GM18520 (cell line): Measurements from ENCODE around the gene ARG2.

Source experiments
- ATAC-seq: cut with Tn5 transposase; IDR thresholded peaks from one replicate; pipeline ENCODE4 v1.9.1; 2021; ENCODE audit not compliant: unreplicated experiment

The ARG2 gene

DNA sequence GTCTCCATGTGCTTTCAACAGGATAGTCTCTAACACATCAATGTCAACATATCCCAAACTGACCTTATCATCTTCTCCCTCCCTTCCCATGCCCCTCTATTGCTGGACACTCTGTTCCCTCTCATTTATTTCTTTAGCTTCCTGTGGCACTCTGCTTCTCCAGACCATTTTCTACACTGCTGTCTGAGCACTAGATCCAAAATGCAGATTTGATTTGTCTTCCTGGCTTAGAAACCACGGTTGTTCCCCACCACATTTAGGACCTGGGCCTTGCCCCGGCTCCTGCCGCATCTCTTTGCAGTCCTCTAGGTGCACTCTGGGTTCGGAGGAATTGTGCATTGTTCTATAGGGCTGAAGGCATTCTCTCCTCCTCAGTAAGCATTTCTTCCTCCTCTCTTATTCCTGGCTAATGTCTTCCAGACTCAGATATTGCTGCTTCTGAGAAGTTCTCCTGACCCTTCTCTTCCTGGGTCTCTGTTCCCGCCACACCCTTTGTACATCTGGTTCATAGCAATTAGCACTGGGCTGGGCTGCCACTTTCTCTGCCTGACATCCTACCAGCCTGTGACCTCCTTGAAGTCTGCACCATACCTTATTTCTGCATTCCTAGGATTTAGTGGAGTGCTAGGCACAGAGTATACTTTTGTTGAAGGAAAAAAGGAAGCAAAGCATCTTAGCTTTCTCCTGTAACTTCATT, 13.9 kb downstream of the ARG2 start:
- ATAC-seq: no peak

DNA sequence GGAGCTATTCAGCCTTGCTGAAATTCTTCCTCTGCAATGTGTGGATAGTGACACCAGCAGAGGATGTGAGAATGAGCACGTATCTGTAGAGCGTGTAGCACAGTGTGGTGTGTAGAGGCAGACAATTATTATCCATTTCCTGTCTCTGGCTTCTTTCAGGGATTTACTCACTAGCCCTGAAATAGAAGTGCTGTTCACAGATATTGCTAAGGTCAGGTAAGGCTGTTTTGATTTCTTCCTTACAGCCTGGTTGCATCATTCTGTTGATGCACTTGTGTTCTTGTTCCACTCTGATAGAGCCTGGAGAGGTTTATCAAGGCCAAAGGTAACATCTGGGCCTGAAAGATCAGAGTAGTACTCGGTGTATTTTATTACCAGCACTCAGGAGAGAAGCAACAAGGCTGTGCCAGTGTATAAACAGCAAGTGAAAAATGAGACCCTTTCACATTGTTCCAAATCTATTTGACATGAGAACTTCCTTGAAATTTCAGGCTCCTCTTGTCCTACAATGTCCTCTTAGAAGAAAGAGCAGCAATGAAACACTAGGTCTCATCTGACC, 16.7 kb downstream of the ARG2 start:
- peak; percentile 52 for ATAC-seq

DNA sequence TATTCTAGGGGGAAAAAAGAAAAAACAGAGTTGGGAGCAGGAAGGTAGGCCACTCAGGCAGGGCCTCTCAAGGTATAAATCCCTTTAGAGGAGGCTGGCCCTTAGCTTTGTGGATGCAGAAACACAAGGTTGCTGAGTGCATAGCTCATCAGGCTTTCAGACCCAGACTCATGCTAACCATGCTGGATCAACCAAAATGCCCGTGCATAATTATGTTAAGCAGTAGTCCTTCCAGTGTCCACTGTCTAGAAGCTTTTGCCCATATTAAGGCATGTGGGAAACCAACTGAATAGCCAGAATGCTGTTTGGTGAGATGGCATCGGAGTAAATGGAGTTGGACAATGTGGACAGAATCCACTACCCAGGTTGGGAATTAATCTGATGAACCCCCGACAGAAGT, 18.9 kb downstream of the ARG2 start:
- ATAC-seq: no peak

DNA sequence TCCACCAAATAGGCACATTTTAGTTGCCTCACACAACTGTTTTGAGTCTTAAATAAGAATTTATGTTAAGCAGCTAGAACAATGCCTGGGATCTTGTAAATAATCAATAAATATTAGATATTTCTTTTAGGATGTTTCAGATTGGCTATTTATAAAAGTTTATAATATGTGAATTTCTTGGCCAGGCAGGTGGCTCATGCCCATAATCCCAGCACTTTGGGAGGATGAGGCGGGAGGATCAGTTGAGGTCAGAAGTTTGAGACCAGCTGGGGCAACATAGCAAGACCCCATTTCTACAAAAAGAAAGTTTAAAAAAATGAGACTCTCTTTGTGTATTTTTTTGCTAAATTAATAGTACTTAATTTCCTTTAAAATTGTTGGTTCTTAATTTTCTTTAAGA, 21.8 kb downstream of the ARG2 start:
- no peak for ATAC-seq

DNA sequence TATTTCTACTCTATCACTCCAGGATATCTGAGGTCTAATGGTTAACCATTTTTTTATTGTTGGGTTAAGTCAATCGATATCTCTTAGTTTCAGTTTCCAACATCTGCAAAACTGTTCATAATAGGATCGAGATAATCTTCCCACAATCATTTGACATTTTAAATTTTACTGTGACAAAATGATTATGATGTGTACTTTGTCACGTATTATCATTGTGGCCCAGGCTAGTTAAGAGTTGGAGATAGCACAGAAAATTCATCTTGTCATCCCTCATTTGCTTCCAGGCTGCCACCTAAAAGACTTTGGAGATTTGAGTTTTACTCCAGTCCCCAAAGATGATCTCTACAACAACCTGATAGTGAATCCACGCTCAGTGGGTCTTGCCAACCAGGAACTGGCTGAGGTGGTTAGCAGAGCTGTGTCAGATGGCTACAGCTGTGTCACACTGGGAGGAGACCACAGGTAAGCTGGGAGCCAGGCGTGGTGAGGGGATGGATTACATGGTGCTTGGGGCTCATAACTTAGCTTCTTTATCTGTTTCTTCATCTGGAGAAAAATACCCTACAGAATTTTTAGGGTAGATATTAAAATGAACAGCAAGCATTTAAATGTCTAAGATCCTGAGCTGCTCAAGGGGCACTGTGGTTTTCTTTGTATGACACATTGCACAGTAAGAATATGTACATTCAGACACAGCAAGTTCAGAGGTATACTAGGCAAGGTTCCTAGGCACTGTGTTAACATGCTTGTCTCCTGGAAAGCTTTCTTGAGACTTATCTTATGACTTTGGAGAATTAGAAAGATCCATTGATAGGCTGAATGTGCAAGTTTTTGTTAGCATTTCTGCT, 22.4 kb downstream of the ARG2 start:
- ATAC-seq: no peak

DNA sequence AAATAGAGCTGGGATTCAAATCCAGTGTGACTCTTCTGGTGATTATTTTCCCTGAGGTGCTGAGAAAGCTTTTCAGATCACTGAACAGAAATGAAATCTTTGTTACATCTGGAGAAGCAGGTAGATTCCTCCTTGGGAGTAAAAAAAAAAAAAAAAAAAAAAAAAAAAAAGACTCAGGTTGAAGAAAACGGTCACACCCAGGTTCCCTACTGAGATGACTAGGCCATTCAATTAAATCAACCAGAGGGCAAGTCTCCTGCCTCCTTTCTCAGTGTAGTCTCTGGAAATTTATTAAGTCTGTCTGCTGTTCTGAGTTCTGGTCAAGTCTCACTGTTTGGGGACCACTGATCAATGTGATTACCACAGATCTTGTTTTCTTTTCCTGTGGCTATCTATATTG, 24.0 kb downstream of the ARG2 start:
- no peak for ATAC-seq

GRCh38 chr14:67644428-67644827, 24.7 kb downstream of the ARG2 start:
- no peak for ATAC-seq

GRCh38 chr14:67645414-67645813, 25.7 kb downstream of the ARG2 start:
- ATAC-seq: no peak

- ATAC-seq: no peak
These were observed 26.4 kb downstream of the ARG2 start for GRCh38 chr14:67646131-67646530.

- ATAC-seq: no peak
These were observed 30.4 kb downstream of the ARG2 start for GRCh38 chr14:67650151-67650550.

DNA sequence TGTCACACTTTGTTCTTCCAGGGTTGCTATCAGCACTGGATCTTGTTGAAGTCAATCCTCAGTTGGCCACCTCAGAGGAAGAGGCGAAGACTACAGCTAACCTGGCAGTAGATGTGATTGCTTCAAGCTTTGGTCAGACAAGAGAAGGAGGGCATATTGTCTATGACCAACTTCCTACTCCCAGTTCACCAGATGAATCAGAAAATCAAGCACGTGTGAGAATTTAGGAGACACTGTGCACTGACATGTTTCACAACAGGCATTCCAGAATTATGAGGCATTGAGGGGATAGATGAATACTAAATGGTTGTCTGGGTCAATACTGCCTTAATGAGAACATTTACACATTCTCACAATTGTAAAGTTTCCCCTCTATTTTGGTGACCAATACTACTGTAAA, 31.0 kb downstream of the ARG2 start:
- no peak for ATAC-seq

DNA sequence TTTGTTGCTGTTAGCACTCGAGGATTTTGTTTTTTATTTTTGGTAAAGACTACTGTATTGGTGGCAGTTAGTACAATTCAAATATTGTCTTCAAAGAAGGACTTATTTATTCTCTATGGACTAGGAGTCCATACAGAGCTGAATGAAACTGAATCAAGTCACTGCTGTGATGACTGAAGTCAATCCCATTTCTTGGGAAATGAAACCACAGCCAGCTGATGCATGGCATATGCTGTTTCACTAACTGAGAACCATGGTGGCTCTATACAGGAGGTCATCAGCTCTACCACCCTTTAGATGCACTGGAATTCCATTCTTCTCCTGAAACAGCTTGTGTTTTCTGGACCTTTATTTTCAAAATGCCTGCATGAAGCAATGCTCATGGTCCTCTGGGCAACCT, 32.5 kb downstream of the ARG2 start:
- no peak for ATAC-seq

DNA sequence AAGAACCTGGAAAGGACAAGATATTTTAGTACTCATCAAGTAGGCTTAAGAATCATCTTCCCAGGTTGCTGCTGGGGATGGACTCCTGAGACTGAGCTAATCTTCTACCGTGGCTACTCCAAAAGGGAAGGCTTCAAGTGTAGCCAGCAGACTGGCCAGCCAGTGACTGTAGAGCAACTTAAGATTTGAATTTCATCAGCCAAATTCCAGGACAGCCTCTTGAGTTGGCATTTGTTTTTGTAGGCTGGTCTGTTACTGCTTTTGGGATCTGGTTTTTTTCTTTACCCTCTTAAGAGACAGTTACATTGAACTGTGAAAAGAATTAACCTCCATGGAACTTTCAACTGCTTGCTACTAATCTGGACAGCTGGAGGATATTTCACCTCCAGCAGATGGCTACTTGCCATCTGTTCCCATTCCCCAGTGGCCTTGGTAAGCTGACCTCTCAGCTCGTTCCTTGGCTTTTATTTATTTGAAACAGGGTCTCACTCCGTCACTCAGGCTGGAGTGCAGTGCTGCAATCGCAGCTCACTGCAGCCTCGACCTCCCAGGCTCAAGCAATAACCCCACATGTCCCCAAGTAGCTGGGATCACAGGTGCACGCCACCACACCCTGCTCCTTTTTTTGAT, 34.0 kb downstream of the ARG2 start:
- ATAC-seq: no peak

DNA sequence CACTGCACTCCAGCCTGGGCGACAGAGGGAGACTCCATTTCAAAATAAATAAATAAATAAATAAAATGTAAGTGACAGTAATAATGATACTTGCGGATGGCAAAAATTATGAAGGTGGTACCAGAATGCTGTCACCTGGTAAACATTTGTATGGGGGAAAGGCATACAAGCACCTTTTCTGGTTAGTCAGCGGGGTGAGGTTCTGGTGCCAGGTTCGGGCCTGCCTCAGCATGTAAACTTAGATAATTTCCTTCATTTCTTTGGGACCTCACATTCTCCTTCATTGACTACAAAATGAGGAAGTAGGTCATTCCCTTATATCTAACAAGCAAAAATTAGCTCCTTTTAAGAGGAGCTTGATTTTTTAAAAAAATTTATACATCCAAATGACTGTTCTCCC, 43.9 kb downstream of the ARG2 start:
- ATAC-seq: no peak

DNA sequence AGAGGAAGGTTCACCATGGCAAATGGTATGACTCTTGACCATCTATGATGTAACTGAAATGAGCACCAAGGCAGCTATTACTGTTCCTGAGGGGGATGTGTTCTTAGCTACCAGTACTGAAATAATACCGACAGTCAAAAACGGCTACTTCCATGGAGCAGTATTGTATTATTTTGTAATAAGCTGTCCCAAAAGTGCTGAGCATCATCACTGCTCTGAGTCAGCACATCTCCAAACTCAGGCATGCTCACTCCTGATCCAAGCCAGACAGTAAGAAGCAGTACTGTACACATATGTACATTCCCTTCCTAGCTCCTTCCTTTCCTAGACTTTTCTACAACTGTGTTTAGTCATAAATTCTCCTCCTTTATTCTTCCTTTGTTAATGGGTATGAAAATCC, 46.1 kb downstream of the ARG2 start:
- no peak for ATAC-seq

- peak; percentile 32 for ATAC-seq
These were observed 47.2 kb downstream of the ARG2 start for GRCh38 chr14:67666750-67667449.

DNA sequence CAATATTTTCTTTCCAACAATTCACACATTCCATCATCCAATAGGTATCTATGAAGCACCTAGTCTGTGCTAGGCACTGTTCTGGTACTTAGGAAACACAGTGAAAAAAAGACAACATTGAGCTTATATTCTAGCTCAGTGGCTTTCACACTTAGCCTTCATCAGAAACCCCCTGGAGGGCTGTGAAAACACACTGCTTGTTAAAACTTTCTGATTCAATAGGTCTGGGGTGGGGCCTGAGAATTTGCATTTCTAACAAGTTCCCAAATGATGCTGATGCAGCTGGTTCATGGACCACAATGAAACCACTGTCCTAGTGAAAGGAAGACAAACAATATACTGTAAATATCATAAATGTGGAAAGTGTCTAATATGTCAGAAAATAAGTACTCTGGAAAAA, 48.8 kb downstream of the ARG2 start:
- peak; percentile 63 for ATAC-seq

DNA sequence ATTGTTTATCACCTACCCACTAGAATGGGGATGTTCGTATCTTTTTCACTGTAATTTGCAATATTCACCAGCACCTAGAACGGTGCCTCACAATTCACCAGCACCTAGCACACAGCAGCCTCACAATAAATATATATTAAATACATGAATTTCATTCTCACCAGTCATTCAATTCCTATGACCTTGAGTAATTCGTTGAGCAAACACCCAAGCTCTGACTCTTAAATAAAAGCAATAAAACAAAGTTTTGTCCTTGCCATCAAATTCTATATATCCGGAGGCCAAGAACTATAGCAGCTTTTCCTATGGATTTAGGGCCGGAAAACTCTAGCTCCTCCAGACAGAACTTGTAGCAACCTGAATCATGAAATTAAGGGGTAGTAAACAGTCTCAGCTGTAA, 53.7 kb downstream of the ARG2 start:
- no peak for ATAC-seq

DNA sequence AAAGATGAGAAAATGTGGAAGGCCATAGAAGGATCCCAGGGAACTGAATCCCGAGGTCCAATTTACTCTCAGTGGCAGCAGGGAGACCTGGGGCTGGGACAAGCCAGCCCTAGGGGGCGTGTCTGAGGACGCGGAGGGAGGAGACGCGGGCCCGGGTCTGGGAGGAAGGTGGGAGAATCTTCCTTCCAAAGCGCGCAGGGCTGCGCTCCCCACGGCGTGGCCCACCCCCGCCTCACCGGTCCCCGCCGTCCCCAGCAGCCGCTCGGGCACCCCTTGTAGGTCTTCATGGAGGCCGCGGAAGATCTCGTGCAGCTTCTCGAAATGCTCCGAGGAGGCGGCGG, 54.4 kb downstream of the ARG2 start:
- peak; percentile 17 for ATAC-seq

DNA sequence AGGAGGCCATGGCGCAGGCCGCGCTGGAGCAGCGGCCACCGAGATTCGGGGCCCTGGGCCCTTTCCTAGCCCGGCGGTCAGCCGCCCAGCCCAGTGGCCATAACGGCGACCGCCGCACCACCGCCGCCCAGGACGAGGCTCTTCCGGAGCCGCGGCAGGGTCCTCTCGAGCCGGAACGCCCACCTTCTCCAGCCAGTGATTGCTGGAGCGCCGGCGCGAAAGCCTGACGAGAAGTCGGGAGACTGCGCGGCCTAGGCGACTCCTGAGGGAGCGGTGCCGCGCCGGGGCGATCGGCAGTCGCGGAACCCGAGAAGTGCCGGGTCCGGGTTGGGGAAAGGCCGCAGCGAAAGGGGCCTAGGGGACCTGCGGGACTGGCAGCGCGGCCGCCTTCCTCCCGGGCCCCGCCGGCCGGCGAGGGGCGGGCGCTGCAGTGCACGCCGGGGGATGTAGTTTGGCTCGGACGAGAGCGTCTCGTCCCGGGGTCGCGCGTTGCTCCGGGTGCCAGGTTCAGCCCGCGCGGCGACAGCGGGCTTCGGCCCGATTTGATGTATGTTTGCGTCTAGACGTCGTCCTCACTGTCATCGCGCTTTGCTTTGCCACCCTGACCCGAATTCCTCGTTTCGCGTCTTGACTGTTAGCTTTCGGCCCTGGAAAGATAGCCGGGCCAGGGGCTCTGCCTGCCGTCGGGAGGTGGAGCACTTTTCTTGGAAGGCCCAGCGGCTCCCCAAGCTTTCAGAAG, 54.9 kb downstream of the ARG2 start, which contains the start of gene VTI1B:
Gene VTI1B (minus strand): TSS at position 153 of the 739 bp plus-strand sequence. CDS start 143 bp downstream, at position 10.
- peak; percentile 76 for ATAC-seq

- no peak for ATAC-seq
These were observed 55.5 kb downstream of the ARG2 start for GRCh38 chr14:67675219-67675582.
